T-helper 1 cell treated with Interleukin-12 subunit alpha and Interleukin-12 subunit beta and Interleukin-4 antibody, amounts not matched to agents 30 μg/mL and 1 μg/mL, for 36 hours (primary cell): Measurements from ENCODE around the gene TLCD3A.

Source experiments
- H3K27ac Mint-ChIP-seq: one replicate; pipeline ENCODE4 v1.8.0; 2021; ENCODE audit warnings: mild to moderate bottlenecking, mixed read lengths
- H3K27me3 Mint-ChIP-seq: one replicate; pipeline ENCODE4 v1.8.0; 2021; ENCODE audit warnings: low read depth, mixed read lengths
- H3K36me3 Mint-ChIP-seq: one replicate; pipeline ENCODE4 v1.8.0; 2021; ENCODE audit warnings: low read depth, mixed read lengths
- H3K4me1 Mint-ChIP-seq: one replicate; pipeline ENCODE4 v1.8.0; 2021; ENCODE audit warnings: low read depth, mixed read lengths
- H3K4me3 Mint-ChIP-seq: one replicate; pipeline ENCODE4 v1.8.0; 2021; ENCODE audit warnings: mild to moderate bottlenecking, moderate library complexity, mixed read lengths
- H3K9me3 Mint-ChIP-seq: one replicate; pipeline ENCODE4 v1.8.0; 2021; ENCODE audit warnings: mixed read lengths

The TLCD3A gene

DNA sequence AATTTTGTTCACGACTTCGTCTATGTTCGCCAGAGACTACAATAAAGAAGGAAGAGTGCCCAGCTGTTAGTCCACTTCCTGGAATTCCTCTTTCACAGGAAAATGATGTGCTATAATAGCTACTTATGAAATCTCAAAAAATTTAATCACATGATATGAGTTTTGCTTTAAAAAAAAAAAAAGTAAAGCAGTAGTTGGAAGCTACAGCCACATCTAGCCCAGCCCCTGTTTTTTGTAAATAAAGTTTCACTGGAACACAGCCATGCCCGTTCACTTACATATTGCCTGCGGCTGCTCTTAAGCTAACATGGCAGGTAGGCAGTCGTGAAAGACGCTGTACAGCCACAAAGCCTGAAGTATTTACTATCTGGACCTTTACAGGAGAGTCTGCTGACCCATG lies 33.1 kb upstream of the TLCD3A start:
- Mint-ChIP-seq H3K27me3 (no peaks in the 10 kb centered on the region), H3K9me3 (no peaks in the 10 kb centered on the region), H3K36me3 (peaks cover 20% of the 10 kb centered on the region), H3K4me3 (no peak overlapping the region), H3K4me1 (peaks cover 1% of the 10 kb centered on the region), H3K27ac (no peak overlapping the region)

GRCh38 chr17:700504-701094 lies 31.8 kb upstream of the TLCD3A start:
- Mint-ChIP-seq H3K36me3 (peaks cover 15% of the 10 kb centered on the region), H3K27ac (no peak overlapping the region), H3K4me1 (peaks cover 1% of the 10 kb centered on the region), H3K27me3 (no peaks in the 10 kb centered on the region), H3K4me3 (no peak overlapping the region), H3K9me3 (no peaks in the 10 kb centered on the region)

DNA sequence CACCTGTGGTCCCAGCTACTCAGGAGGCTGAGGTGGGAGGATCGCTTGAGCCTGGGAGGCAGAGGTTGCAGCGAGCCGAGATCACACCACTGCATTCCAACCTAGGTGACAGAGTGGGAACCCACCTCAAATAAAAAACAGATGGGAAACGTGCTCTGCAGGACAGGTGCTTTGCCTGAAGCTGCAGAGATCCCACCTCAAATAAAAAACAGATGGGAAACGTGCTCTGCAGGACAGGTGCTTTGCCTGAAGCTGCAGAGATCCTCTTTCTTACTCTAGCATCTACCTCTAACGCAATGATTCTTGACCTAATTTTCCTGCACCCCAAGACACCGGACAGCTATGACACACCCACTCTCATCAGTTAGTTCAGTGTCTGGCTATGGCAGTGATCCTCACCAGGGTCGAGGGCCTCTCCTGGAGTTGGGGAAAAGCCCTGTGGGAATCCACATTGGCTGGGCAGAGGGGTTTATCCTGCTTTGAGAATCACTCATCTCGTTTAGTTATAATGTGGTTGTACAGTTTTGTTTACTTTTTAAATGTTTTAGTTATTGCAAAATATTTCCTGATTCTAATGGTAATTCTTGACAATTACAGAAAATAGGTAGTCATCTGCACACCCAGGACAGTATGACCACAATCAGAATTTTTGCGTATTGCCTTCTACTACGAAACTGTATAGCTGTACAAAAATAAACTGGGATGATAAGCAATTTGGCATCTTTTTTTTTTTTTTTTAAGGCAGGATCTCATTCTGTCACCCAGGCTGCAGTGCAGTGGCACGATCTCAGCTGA lies 29.1 kb upstream of the TLCD3A start:
- peaks cover 5% of the 10 kb centered on the region for H3K4me1 Mint-ChIP-seq
- no peak overlapping the region for H3K27ac Mint-ChIP-seq
- no peaks in the 10 kb centered on the region for H3K9me3 Mint-ChIP-seq
- no peaks in the 10 kb centered on the region for H3K27me3 Mint-ChIP-seq
- H3K4me3 Mint-ChIP-seq, result no peak overlapping the region
- H3K36me3 Mint-ChIP-seq, result peaks cover 8% of the 10 kb centered on the region

GRCh38 chr17:704111-704864 lies 28.1 kb upstream of the TLCD3A start:
- Mint-ChIP-seq H3K9me3 (no peaks in the 10 kb centered on the region), H3K4me1 (peaks cover 11% of the 10 kb centered on the region), H3K4me3 (no peak overlapping the region), H3K36me3 (peaks cover 13% of the 10 kb centered on the region), H3K27ac (no peak overlapping the region), H3K27me3 (no peaks in the 10 kb centered on the region)

GRCh38 chr17:705011-705410 lies 27.4 kb upstream of the TLCD3A start:
- Mint-ChIP-seq H3K4me1 (peaks cover 11% of the 10 kb centered on the region), H3K9me3 (no peaks in the 10 kb centered on the region), H3K27ac (no peak overlapping the region), H3K4me3 (no peak overlapping the region), H3K27me3 (no peaks in the 10 kb centered on the region), H3K36me3 (peaks cover 17% of the 10 kb centered on the region)

DNA sequence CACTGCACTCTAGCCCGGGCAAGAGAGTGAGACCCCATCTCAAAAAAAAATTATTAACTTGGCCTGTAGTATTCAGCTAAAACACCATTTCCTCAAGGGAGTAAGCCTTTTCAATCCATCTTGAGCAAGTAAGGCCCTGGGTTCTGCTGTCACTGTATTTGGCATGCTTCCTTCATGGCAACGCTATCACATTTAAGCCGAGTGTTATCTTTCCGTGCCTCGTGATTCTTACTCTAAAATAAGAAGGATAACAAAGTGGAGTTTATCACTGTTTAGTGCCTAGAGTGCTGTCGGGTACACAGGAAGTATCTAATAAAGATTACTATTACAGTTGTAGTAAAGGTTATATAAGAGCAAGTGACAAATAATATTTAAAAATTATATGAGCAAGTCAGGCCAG lies 26.5 kb upstream of the TLCD3A start:
- no peaks in the 10 kb centered on the region for H3K27me3 Mint-ChIP-seq

DNA sequence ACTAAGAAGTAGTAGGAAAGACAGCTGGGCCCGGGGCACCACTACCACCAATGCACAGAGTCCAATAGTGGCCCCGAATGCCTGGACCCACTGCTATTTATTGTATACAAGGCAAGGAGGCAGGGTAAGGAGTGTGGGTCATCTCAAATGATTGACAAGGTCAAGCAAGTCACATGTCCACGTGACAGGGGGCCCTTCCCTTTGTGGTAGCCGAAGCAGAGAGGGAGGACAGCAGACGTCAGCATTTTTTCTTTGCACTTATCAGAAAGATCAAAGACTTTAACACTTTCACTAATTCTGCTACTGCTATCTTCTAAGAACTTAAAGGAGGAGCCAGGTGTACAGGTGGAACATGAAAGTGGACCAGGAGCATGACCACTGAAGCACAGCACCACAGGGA lies 24.3 kb upstream of the TLCD3A start:
- H3K9me3 Mint-ChIP-seq, result no peaks in the 10 kb centered on the region
- H3K4me1 Mint-ChIP-seq, result peaks cover 16% of the 10 kb centered on the region
- peaks cover 20% of the 10 kb centered on the region for H3K36me3 Mint-ChIP-seq
- H3K27ac Mint-ChIP-seq, result no peak overlapping the region
- no peaks in the 10 kb centered on the region for H3K27me3 Mint-ChIP-seq
- no peak overlapping the region for H3K4me3 Mint-ChIP-seq

More for the DNA sequence above, 26.5 kb upstream of the TLCD3A start:
- H3K9me3 Mint-ChIP-seq, result no peaks in the 10 kb centered on the region
- H3K27ac Mint-ChIP-seq, result no peak overlapping the region
- H3K36me3 Mint-ChIP-seq, result peaks cover 19% of the 10 kb centered on the region
- peaks cover 10% of the 10 kb centered on the region for H3K4me1 Mint-ChIP-seq
- no peak overlapping the region for H3K4me3 Mint-ChIP-seq

- no peak overlapping the region for H3K27ac Mint-ChIP-seq
- H3K36me3 Mint-ChIP-seq, result peaks cover 4% of the 10 kb centered on the region
- peaks cover 9% of the 10 kb centered on the region for H3K27me3 Mint-ChIP-seq
- no peak overlapping the region for H3K4me3 Mint-ChIP-seq
- H3K9me3 Mint-ChIP-seq, result no peaks in the 10 kb centered on the region
- peaks cover 4% of the 10 kb centered on the region for H3K4me1 Mint-ChIP-seq
Measured at GRCh38 chr17:718075-718474, 14.3 kb upstream of the TLCD3A start.

- H3K27me3 Mint-ChIP-seq, result peaks cover 9% of the 10 kb centered on the region
- H3K9me3 Mint-ChIP-seq, result no peaks in the 10 kb centered on the region
- H3K4me1 Mint-ChIP-seq, result no peaks in the 10 kb centered on the region
- no peak overlapping the region for H3K4me3 Mint-ChIP-seq
- no peak overlapping the region for H3K27ac Mint-ChIP-seq
- H3K36me3 Mint-ChIP-seq, result no peaks in the 10 kb centered on the region
Measured at GRCh38 chr17:720706-721539, 11.5 kb upstream of the TLCD3A start.

DNA sequence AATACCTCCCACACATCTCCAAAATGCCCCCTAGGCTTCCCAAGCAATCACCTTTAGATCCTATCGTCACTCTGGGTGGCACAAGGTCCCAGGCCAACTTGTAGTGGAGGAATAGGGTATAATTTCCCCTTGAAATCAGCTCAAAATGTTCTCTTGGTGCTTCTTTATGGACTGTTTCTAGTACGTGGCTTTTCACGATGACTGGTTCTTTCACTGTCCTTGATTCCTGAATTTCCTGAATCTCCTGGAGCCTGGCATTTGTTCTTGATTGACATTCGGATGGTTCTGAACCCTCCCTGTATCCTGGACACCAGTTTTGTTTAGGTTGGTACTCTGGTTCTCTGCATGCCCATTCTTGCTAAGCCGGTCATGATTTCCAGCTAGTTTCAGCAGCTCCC lies 10.9 kb upstream of the TLCD3A start:
- Mint-ChIP-seq H3K36me3 (no peaks in the 10 kb centered on the region), H3K9me3 (no peaks in the 10 kb centered on the region), H3K27me3 (peaks cover 9% of the 10 kb centered on the region), H3K27ac (no peak overlapping the region), H3K4me1 (no peaks in the 10 kb centered on the region), H3K4me3 (no peak overlapping the region)

GRCh38 chr17:725084-725483 lies 7.3 kb upstream of the TLCD3A start:
- no peaks in the 10 kb centered on the region for H3K9me3 Mint-ChIP-seq
- no peaks in the 10 kb centered on the region for H3K36me3 Mint-ChIP-seq
- H3K27me3 Mint-ChIP-seq, result no peaks in the 10 kb centered on the region
- H3K4me1 Mint-ChIP-seq, result no peaks in the 10 kb centered on the region
- no peak overlapping the region for H3K4me3 Mint-ChIP-seq
- no peak overlapping the region for H3K27ac Mint-ChIP-seq

DNA sequence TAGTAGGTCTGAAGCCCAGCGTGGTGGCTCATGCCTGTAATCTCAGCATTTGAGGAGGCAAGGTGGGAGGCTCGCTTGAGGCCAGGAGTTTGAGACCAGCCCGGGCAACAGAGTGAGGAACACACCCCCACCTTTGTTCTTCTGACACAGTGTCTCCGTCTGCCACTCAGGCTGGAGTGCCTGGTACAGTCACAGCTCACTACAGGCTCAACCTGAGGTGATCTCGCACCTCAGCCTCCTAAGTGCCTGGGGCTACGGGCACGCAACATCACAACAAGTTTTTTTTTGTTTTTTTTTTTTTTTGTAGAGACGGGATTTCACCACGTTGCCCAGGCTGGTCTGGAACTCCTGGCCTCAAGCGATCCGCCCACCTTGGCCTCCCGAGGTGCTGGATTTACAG lies 6.7 kb upstream of the TLCD3A start:
- H3K9me3 Mint-ChIP-seq, result no peaks in the 10 kb centered on the region
- H3K4me1 Mint-ChIP-seq, result peaks cover 3% of the 10 kb centered on the region
- H3K27me3 Mint-ChIP-seq, result peaks cover 3% of the 10 kb centered on the region
- H3K4me3 Mint-ChIP-seq, result no peak overlapping the region
- no peak overlapping the region for H3K27ac Mint-ChIP-seq
- H3K36me3 Mint-ChIP-seq, result peaks cover 2% of the 10 kb centered on the region

GRCh38 chr17:726271-726919 lies 6.0 kb upstream of the TLCD3A start:
- H3K4me1 Mint-ChIP-seq, result peaks cover 3% of the 10 kb centered on the region
- H3K9me3 Mint-ChIP-seq, result no peaks in the 10 kb centered on the region
- no peak overlapping the region for H3K27ac Mint-ChIP-seq
- H3K36me3 Mint-ChIP-seq, result peaks cover 2% of the 10 kb centered on the region
- H3K4me3 Mint-ChIP-seq, result no peak overlapping the region
- H3K27me3 Mint-ChIP-seq, result peaks cover 3% of the 10 kb centered on the region

DNA sequence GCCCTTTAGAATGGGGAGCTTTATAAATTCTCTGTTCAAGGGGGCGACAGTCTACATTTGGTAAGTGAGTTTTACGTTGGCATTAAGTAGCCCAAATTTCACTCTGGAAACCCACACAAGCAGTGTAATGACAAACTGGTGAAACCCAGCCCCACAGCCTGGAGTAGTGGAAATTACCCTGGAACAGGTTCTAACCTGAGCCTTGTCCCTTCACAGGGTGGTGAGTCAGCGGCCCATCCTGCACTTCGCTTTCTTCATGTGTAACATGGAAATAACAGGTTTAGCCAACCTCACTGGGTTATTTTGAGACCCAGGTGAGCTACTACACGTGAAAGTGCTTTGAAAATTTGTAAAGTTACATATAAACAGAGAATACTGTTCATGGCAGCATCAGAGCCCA lies 3.5 kb upstream of the TLCD3A start:
- Mint-ChIP-seq H3K4me3 (no peak overlapping the region), H3K27ac (no peak overlapping the region), H3K4me1 (peaks cover 15% of the 10 kb centered on the region), H3K27me3 (peaks cover 3% of the 10 kb centered on the region), H3K9me3 (no peaks in the 10 kb centered on the region), H3K36me3 (peaks cover 2% of the 10 kb centered on the region)
